C1 segment of cervical spinal cord (tissue), 14 donors: Measurements from ENCODE around the gene ALKBH3.

Source experiments
- DNase-seq, 14 donors: peaks; one replicate each; lab custom pipeline; 2025; lab: John Stamatoyannopoulos, UW

ALKBH3 gene

DNA sequence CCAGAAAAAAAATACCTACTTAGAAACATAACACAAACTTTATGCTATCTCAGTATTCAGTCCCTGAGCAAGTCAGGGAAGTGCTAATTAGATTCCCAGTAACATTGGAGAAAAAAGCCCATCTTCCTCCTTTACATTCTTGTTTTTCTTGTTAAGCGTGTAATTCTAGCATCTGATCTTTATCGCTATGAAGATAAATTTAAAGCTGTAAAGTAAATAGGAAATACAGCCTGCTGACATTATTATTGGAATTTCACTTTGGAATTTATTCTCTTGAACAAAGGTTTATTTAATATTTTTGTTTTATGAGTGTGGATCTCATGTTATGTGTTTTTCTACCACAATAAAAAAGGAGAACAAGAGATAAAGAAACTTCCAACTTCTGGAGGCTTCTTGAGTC, 13.9 kb downstream of the ALKBH3 start:
- DNase-seq = no peak

DNA sequence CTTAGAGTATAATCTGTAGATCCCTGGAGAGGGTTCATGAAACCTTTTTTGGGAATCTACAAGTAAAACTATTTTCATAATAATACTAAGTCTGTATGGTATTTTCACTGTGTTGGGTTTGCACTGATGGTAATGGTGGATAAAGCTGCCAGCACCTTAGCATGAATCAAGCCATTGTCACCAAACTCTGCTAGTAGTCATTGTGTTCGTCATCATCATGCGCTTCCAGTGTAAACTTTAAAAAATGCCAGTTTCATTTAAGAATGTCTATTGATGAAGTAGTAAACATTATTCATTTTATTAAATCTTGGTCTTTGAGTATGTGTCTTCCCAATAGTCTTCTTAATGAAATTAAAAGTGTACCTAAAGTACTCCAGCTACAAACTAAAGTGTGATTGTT, 15.0 kb downstream of the ALKBH3 start:
- peak in 3 of 14 donors; percentile 4 to 12 (median 7) for DNase-seq

DNA sequence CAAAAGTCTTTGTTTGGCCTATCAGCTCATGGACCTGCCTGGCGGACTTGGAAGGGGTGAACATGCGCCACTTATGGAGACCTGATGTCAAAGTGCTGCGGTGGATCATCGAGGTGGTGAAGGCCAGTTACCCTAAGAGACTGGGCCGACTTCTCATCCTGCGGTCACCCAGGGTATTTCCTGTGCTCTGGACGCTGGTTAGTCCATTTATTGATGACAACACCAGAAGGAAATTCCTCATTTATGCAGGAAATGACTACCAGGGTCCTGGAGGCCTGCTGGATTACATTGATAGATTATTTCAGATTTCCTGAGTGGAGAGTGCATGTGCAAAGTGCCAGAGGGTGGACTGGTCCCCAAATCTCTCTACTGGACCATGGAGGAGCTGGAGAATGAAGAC, 17.9 kb downstream of the ALKBH3 start:
- DNase-seq = no peak

DNA sequence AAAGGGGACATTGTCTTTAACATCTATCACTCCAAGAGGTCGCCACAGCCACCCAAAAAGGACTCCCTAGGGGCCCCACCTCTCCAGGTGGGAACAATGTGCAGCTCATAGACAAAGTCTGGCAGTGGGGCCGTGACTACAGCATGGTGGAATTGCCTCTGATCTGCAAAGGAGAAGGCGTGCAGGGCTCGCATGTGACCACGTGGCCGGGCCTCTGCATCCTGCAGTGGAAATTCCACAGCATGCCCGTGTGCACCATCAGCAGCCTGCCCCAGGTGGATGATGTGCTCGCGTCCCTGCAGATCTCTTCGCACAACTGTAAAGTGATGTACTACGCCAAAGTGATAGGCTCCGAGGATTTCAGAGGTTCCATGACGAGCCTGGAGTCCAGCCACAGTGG, 18.5 kb downstream of the ALKBH3 start:
- no peak for DNase-seq

DNA sequence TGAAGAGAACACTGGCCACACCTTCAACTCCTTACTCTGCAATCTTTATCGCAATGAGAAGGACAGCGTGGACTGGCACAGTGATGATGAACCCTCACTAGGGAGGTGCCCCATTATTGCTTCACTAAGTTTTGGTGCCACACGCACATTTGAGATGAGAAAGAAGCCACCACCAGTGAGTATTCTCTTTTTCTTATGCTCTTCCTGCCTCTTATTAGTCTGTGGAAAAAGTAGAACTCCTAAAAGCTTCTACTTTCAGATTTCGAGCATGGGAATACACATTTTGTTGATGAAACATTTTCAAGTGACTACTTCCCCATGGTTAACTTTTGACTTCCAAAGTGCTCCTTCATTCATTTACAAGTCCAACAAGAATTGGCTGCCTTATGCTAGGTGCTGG, 20.9 kb downstream of the ALKBH3 start:
- DNase-seq = no peak

DNA sequence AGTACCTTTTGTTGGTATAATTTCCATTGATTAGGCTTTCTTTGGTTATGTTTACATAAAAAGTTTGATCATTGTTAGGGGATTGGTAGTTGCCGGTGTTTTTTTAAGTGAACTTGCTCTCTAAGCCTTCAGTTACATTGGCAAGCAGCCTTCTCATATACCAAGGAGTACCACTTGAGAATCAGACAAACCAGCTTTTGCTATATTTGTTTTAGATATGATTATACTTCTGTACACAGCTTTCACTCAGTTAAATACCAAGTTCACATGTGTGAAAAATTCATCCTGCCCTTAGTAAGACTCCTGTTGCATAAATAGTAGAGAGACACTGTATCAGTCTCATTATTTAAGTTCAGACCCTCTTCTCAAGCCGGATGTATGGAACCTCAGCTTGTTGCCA, 22.4 kb downstream of the ALKBH3 start:
- DNase-seq = no peak

DNA sequence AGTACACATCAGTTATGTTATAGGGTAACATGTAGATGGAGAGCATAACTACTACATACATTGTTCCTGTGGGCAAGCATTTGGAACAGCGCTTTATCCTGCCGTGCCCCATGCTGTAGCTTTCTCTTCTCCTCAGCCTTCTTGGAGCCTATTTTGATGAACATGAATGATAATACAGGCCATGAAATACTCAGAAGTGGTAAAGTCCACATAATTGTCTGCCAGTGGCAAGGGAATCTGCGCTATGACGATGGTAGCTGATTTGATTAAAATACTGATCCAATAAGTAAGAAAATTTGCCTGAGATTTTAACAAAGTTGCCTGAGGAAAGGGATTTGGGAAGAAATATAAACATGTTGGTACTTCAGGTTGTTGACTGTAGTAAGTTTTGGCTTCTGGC, 23.3 kb downstream of the ALKBH3 start:
- no peak for DNase-seq

DNA sequence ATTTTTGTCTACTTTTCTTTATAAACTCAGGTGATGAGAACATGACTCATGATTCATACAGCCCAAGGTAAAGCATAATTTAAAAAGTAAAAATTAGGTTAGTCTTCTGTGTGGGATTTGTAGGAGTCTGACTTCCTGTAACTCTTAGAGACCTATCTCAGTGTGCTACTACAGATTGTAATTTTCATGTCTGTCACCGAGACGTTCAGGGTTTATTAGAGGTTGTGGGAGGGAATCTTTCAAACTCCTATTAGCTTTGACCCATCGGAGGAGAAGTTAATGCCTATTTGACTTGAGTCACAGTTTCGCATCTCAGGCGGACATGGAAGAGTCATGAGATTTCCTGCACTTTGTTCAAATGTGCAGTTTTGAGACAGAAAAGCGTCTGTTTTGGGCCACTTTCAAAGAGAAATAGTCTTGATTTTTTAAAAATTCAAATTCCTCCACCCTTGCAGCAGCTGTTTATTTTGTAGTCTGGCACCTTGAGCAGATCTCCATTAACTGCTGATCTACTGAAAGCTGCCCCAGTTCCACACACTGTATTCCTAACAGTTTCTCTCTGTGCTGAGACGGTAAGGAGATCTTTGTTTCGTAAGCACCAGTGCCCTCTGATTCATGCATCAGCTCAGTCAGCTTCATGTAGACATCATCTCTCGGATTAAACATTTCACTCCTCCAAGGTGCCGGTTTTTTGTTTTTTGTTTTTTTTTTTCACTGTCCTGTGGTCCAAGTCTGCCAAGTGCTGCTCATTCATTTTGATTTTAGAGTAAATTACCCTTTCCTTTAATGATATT, 24.3 kb downstream of the ALKBH3 start:
- peak in 2 of 14 donors; percentile 42 to 44 for DNase-seq

DNA sequence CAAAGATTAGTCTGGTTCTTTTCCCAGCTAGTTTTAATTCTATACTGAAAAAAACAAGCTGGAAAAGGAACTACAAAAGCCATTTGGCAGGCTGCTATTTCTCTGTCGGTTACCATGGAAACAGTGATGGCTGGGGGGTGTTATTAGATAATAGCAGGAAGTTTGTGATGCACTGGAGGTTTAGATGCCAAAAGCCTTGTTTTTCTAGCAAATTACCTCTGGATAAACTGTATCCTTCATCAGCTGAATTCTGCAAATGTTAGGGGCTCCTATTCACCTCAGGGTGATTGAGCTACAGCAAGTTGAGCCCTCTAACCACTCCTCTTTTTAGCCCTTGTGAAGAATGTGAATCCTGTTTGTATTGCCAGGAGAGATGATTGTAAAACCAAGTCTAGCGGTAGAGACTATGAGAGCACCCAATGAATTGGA, 25.2 kb downstream of the ALKBH3 start:
- peak in 1 of 14 donors; percentile 40 for DNase-seq

DNA sequence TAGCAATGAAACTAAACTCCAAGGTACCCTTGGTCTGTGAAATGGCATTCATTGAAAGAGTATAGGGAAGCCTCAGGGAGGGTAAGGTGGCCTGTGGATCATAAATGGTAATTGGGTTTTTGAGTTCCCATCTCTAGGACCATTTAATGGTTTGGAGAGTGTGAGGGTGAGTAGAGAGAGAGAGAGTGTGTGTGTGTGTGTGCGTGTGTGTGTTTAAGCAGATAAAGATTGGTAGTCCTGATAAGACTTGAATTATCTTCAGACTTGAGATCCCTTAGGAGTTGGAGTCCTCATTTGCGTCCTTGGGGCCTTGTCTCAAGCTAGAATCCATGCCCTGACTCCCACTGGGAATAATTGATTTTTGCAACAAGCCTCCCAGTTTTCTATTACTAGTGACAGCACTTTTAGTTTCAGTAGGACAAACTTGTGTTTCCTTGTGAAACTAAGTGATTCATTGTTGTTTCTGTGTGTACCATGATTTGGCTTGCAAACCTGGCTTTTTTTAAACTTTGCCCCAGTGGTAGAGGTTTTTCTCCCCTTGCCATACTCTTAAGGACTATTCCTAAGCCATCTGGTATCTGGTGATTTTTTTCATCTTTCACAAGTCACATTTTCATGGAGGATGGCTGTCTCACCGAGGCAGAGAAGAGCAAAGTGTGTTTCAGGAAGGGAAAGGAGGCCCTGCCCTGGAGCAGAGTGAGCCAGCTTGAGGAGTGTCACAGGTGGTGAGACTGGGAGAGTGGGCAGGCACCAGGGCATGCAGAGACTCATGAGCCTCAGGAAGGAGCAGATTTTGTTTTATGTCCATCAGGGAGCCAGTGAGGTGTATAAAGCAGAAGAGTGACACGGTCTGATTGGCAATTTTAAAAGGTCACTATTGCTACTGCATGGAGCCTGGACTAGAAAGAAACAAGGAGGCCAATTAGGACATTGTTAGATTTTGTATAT, 26.7 kb downstream of the ALKBH3 start:
- DNase-seq = peak in 1 of 14 donors; percentile 60

DNA sequence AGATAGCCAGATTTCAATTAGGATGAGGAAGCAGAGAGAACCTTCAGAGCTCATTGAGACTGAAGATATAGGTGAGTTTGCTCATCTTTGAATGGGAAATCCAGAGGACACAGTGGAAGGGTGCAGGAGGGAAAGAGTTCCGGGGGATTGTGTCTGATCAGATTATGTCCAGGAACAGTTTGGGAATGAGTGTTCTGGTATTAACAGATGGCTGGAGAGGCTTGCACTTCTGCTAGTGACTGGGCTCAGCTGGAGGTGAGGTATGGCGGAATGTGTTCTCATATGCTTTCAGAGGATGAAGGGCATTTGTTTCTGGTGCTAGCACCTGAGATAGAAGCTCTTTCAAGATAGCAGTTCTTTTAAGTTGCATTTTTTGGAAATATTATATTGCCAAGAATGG, 27.6 kb downstream of the ALKBH3 start:
- peak in 1 of 14 donors; percentile 77 for DNase-seq

DNA sequence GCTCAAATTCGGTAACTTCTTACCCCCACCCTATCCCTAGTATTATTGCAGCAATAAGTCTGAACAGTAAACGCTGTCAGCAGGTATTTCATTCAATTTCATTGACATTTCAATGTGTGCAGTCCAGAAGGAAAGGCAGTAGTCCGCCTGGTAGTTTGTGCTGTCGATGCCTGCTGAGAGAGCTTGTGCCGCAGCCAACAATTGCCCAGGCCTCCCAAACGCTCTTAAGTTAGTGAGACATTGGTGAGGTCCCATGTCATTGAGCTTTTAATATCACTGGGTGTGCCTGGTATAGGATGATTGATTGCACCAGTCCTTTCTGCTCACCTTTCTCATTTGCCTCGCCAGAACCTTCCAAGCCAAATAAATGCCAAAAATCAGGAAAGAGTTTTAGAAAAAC, 28.1 kb downstream of the ALKBH3 start:
- peak in 1 of 14 donors; percentile 62 for DNase-seq

DNA sequence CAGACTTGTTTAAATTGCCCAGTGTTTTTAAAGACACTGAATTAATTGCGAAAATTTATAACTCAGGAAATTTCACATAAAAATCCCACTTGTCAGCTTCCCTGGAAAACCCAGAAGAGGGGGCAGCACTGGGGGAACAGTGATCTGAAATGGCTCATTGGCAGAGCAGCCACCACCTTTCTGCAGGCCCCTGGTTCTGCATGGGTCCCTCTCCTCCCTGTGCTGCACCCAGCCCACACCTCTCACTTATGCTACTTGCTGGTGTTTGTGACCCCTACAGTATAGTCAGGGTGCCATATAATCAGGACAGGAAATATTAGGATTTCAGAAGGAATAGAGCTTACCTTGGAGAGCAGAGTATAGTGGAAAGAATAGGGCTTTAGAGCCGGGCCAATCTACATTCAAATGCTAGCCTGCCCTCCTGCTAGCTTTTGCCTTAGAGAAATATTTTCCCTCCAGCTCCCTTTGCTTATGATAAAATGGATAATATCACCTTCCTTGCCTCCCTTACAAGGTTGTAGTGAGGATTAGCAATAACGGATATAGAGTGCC, 33.3 kb downstream of the ALKBH3 start:
- DNase-seq = no peak

DNA sequence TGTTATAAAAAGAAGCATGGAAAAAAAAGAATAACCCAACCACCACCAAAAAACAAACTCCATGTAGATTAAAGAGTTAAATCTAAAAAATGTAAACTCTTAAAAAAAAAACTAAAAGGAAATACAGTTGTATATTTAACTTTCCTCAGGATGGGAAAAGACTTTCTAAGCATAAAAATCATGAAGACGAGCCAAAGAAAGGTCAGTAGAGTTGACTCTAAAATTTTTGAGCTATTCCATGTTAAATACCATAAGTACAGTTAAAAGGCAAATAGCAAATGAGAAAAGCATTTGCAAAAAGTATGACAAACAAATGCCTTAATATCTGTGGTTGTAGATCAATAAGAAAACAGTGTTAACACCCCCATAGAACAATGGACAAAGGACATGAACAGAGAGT, 33.8 kb downstream of the ALKBH3 start:
- no peak for DNase-seq

DNA sequence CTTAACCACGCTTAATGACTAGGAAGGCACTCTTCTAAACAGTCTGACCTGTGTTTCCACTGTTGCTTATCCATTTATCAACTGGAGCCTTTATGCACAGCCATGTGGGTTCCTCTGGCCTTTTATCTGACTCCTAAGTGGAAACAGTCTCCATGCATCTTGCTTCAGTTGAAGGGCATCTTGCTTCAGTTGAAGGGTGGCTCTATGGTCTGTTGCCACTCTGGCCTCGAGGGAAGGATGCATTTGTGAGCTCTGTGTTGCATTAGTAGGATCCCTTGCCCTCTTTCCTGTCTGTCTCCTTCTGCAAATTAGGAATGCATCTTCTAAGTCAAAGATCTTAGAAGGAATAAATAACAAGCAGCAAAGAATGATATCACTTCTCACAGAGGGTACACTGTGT, 36.0 kb downstream of the ALKBH3 start:
- no peak for DNase-seq

DNA sequence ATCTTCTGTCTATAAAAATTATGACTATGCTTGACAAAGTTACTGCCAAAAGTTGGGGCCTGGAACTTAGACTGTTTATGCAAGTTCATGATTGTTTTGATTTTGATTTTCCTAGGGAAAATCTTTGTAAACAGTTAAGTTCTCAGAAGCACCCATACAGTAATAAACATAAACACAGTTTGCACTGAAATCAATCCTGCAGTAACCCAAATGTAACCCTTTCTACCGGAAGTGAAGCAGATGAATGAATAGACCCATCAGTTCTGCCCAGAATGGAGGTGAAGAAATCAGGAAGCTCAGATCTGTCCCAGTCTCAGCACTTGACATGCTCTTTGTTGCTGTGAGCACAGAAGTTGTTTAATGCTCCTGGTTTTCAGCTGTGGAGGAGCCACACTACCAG, 37.2 kb downstream of the ALKBH3 start:
- no peak for DNase-seq

DNA sequence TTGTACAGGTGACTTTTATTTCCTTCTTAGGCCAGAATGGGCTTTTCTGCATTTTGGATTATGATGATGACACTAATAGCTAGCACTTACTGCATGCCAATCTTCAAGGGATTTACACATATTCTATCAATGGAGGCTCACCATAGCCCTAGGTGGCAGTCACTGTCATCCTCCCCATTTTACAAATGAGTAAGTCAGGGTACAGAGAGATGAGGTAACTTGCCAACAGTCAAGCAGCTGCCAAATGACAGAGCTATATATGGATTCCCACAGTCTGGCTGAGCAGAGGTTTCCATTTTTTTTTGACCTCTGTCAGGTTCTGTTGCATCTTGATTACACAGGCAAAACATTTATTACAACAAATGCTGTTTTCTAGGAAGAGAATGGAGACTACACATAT, 38.0 kb downstream of the ALKBH3 start:
- no peak for DNase-seq

DNA sequence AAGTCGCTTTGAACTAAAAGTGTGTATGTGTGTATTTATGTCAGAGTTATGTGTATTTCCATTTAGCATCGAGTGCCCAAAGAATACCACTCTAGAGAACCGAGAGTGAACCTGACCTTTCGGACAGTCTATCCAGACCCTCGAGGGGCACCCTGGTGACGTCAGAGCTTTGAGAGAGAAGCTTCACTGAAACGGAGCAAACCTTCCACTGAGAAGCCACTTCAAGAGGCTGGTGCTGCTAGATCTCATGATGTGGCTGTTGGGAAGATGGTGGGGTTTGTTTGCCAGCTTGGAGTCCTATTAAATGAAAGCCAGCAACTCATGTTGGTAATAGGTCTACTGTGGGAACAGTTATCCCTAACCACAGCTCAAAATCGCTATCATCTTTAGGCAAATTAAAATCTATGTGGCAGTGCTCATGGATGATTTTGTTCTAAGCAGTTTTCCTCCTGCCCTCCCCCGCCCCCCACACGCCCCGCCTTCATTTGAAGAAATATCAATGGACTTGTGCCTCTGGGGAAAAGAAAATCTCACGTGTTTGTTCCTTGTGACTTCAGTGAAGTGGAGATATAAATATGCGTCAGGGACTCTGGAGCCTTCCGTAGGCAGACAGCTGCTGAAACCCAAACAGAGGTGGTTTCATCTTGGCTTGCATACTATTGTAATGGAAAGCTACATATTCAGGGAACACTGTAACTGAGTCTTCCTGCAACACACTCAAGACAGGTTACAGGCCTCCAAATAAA, 39.4 kb downstream of the ALKBH3 start:
- no peak for DNase-seq

DNA sequence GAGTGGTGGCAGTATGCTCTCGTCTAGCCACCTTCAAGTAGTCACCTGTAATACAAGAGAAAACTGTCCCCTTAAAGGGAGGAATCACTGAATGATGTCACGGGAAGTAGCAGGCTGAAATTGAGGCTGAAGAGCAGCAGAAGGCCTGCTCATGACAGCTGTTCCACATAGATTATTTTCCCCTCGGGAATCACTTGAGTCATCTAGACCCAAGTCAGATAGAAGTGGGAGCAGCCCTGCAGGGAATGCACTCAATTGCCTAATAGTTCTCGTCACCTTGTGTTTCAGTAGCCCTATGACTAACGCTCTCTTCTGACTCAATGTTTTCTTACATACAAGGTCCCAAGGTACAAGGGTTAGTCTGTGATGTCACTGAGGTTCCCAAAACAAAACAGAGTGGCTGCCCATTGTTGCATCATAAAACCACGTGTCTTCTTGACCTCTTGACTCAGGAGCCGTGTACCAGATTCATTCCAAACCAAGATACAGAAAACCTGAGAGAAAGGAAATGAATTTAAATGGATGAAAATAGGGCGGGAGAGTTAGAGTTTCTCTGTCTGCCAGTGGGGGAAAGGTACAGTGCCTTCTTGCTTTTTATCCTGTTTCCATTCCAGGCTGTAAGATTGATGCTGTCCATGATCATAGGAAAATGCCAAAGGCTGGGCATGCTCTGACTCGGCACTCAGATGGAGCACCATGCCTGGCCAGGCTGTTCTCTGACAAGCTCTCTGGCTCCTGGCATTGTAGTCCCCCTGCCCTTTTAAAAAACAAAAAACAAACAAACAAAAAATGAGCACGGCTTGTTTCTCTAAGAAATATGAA, 40.2 kb downstream of the ALKBH3 start:
- DNase-seq = peak in 1 of 14 donors; percentile 24

DNA sequence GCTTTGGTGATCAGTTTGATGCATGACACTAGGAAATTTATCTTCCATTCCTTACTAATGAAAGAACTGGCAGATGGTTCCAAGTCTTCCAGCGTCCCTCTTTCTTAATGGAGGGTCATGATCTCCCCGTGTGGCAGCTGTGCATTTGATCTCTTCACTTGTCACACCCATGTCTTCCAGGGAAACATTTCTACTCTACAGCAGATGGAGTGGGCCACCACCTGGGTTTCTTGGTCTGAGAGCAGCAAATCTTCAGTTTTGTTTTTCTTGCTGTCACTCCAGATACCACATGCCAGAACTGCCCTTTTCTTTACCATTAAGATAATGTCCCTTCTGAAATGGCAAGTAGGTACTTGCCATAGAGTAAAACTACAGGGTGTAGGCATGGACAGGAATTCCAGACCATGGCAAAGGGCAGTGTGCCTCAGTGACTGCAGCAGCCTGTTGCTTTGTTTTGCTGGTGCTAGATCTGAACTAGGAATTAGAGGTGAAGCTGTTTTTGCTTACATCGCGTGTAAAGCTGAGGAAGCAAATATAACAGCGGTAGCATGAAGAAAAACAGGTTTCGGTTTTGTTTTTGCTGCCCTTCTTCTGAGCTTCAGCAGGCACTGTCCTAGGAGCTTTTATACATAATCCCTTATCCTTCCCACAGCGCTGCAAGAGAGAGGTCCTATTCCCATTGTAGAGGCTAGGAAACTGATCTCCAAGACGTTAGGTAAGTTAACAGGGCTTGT, 41.1 kb downstream of the ALKBH3 start:
- no peak for DNase-seq
